Lung microvascular endothelial cell (primary cell): ENCODE data around the gene FCMR. TPM values are rescaled to one million over a fixed set of nuclear protein-coding genes. Genes with fewer than 3 reads are reported as not detected.

Experiments
- DNase-seq, 2 donors: peaks; one replicate each; pipeline versions ENCODE4 v3.0.0 to v3.0.0-alpha.2; 2010; ENCODE audit warnings: low read depth in 2 of 2
- total RNA-seq: library from RNA; depleted of rRNA; stranded (reverse); fragments of >200 nt; gene quantifications from 2 replicates; pipeline ENCODE4 v1.2.1, GENCODE V29; 2014

The FCMR gene
- total RNA-seq: not detected in 2 replicates

GRCh38 chr1:206921772-206922265 lies at the start of gene FCMR:
TSS of gene FCMR (minus strand) at chr1:206921941. CDS start at chr1:206921854, 87 bp downstream.
- DNase-seq: peak in 1 of 2 donors; percentile 58

- no peak for DNase-seq
Observed at GRCh38 chr1:206971029-206971655, 49.4 kb upstream of the FCMR start.

GRCh38 chr1:206970446-206970845 lies 48.7 kb upstream of the FCMR start, which contains the start of gene FCAMR:
TSS of gene FCAMR (minus strand) at chr1:206970460. CDS start at chr1:206970125, 335 bp downstream.
- no peak for DNase-seq

- no peak for DNase-seq
Observed at GRCh38 chr1:206969090-206969489, 47.3 kb upstream of the FCMR start.

GRCh38 chr1:206967096-206967849 lies 45.5 kb upstream of the FCMR start:
- no peak for DNase-seq

GRCh38 chr1:206965781-206966180 lies 44.0 kb upstream of the FCMR start:
- no peak for DNase-seq

GRCh38 chr1:206963740-206964139 lies 42.0 kb upstream of the FCMR start:
- no peak for DNase-seq

GRCh38 chr1:206963119-206963712 lies 41.5 kb upstream of the FCMR start:
- no peak for DNase-seq

GRCh38 chr1:206962272-206962671 lies 40.5 kb upstream of the FCMR start:
- no peak for DNase-seq

GRCh38 chr1:206961668-206962067 lies 39.9 kb upstream of the FCMR start:
- no peak for DNase-seq

GRCh38 chr1:206960676-206961386 lies 39.1 kb upstream of the FCMR start:
- DNase-seq: no peak

- no peak for DNase-seq
Observed at GRCh38 chr1:206958144-206958543, 36.4 kb upstream of the FCMR start.

- no peak for DNase-seq
Observed at GRCh38 chr1:206957639-206958038, 35.9 kb upstream of the FCMR start.

GRCh38 chr1:206955476-206956451 lies 34.0 kb upstream of the FCMR start:
- no peak for DNase-seq

GRCh38 chr1:206954459-206955342 lies 33.0 kb upstream of the FCMR start:
- DNase-seq: no peak

GRCh38 chr1:206953626-206954025 lies 31.9 kb upstream of the FCMR start:
- DNase-seq: no peak

- DNase-seq: no peak
Observed at GRCh38 chr1:206953126-206953525, 31.4 kb upstream of the FCMR start.

- no peak for DNase-seq
Observed at GRCh38 chr1:206952171-206952570, 30.4 kb upstream of the FCMR start.

GRCh38 chr1:206951318-206952100 lies 29.8 kb upstream of the FCMR start:
- no peak for DNase-seq
